ENCODE measurements around the gene STX11. TPM values are rescaled to one million over a fixed set of nuclear protein-coding genes. Genes with fewer than 3 reads are reported as not detected.

The STX11 gene
- polyA plus RNA-seq, 4 donors: 1.0 to 4.4 (median 3.2) TPM; not detected in 1

DNA sequence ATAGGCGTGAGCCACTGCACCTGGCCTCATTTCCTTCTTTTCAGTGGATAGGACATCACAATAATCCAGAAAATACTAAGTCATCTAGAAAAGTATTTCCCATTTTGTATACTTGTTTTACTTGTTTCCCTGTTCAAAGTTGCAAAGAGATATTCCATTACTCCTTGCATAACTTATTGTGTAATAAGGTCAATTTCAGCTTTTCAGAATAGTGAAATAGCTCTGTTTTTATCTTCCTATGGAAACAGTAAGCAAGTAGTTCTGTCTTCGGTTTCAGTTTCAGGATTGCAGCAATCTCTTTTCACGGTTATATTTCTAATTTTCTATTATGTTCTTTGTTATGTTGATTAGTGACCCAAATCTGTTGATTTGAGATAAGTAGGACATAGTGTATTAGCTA, 6.0 kb downstream of the STX11 start:
- H3K4me1 ChIP-seq (ENCODE audit: control insufficient read depth in 3 of 3, insufficient read depth in 2 of 3, low read depth in 1 of 3, low read length in 2 of 3): peaks cover 0 to 4% (median 3%) of the 10 kb centered on the region in 3 donors
- H3K9me3 ChIP-seq (ENCODE audit: control insufficient read depth in 2 of 2, insufficient read depth in 1 of 2, low read depth in 1 of 2, low read length in 1 of 2): no peaks in the 10 kb centered on the region
- peak overlapping the region in 1 of 3 donors; percentile 66 for H3K27ac ChIP-seq (ENCODE audit: low read depth in 1 of 3, low read length in 2 of 3)
- H3K27me3 ChIP-seq (ENCODE audit: control insufficient read depth in 3 of 3, insufficient read depth in 3 of 3, low read length in 3 of 3): peaks cover 0 to 11% (median 0%) of the 10 kb centered on the region in 3 donors
- H3K36me3 ChIP-seq (ENCODE audit: control insufficient read depth in 3 of 3, insufficient read depth in 2 of 3, low read depth in 1 of 3, low read length in 3 of 3): no peaks in the 10 kb centered on the region
- FAIRE-seq: no peak
- WGBS, 3 donors: 35 to 43% (median 40%) methylated on average over 3 of the region's 3 CpGs
- no peak overlapping the region for H3K4me3 ChIP-seq (ENCODE audit: low read depth in 1 of 3, low read length in 3 of 3)
- DNase-seq: peak in 1 of 2 donors; percentile 36

DNA sequence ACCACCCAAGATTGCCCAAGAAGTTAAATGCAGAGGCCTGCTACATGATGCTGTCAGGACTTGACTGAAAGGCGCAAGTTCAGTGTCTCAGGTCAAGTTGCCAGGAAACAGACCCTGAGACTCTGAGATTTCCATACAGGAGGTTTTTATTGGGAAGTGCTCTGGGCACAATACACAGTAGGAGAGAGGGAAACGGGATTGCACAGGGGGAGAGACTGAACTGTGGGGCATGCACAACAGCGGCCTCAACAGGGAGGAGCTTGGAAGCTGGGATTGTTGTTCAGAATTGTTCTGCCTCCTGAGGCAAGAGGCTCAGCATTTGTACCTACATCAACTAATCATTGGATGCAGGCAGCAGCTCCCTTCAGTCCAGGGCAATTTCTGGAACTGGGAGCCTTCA, 6.7 kb downstream of the STX11 start:
- H3K27ac ChIP-seq (ENCODE audit: low read depth in 1 of 3, low read length in 2 of 3): no peak overlapping the region
- 82 to 88% (median 87%) methylated on average over 3 of the region's 3 CpGs for WGBS, 3 donors
- no peak for FAIRE-seq

DNA sequence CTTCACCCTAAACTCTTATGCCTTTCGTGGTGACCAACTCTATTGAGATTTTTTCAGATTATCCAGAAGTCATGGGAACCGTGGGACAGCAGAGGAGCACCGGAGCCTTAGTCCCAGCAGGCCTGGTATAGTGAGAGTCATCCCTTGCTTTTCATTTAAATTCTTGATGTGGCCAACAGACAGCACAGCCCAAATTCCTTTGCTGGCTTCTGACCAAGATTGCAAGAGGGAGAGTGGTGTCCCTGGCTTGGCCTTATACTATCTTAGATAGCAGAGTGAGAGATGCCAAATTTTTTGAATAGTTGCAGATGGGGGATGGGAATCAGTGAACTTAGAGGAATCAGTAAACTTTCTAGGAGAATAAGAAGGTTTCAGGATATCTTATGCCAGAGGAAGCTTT, 7.8 kb downstream of the STX11 start:
- peak overlapping the region in 1 of 3 donors; percentile 27 for H3K27ac ChIP-seq (ENCODE audit: low read depth in 1 of 3, low read length in 2 of 3)
- no peaks in the 10 kb centered on the region for H3K9me3 ChIP-seq (ENCODE audit: control insufficient read depth in 2 of 2, insufficient read depth in 1 of 2, low read depth in 1 of 2, low read length in 1 of 2)
- H3K27me3 ChIP-seq (ENCODE audit: control insufficient read depth in 3 of 3, insufficient read depth in 3 of 3, low read length in 3 of 3): peaks cover 0 to 2% (median 0%) of the 10 kb centered on the region in 3 donors
- peaks cover 0 to 4% (median 3%) of the 10 kb centered on the region in 3 donors for H3K4me1 ChIP-seq (ENCODE audit: control insufficient read depth in 3 of 3, insufficient read depth in 2 of 3, low read depth in 1 of 3, low read length in 2 of 3)
- 59 to 87% (median 83%) methylated on average over 3 of the region's 3 CpGs for WGBS, 3 donors
- no peaks in the 10 kb centered on the region for H3K36me3 ChIP-seq (ENCODE audit: control insufficient read depth in 3 of 3, insufficient read depth in 2 of 3, low read depth in 1 of 3, low read length in 3 of 3)
- H3K4me3 ChIP-seq (ENCODE audit: low read depth in 1 of 3, low read length in 3 of 3): no peak overlapping the region
- DNase-seq: peak in 1 of 2 donors; percentile 10
- no peak for FAIRE-seq

More for the DNA sequence above, 6.7 kb downstream of the STX11 start:
- H3K9me3 ChIP-seq (ENCODE audit: control insufficient read depth in 2 of 2, insufficient read depth in 1 of 2, low read depth in 1 of 2, low read length in 1 of 2): no peaks in the 10 kb centered on the region
- no peaks in the 10 kb centered on the region for H3K36me3 ChIP-seq (ENCODE audit: control insufficient read depth in 3 of 3, insufficient read depth in 2 of 3, low read depth in 1 of 3, low read length in 3 of 3)
- peaks cover 0 to 4% (median 0%) of the 10 kb centered on the region in 3 donors for H3K27me3 ChIP-seq (ENCODE audit: control insufficient read depth in 3 of 3, insufficient read depth in 3 of 3, low read length in 3 of 3)
- DNase-seq: no peak
- H3K4me3 ChIP-seq (ENCODE audit: low read depth in 1 of 3, low read length in 3 of 3): no peak overlapping the region
- peaks cover 0 to 4% (median 3%) of the 10 kb centered on the region in 3 donors for H3K4me1 ChIP-seq (ENCODE audit: control insufficient read depth in 3 of 3, insufficient read depth in 2 of 3, low read depth in 1 of 3, low read length in 2 of 3)

DNA sequence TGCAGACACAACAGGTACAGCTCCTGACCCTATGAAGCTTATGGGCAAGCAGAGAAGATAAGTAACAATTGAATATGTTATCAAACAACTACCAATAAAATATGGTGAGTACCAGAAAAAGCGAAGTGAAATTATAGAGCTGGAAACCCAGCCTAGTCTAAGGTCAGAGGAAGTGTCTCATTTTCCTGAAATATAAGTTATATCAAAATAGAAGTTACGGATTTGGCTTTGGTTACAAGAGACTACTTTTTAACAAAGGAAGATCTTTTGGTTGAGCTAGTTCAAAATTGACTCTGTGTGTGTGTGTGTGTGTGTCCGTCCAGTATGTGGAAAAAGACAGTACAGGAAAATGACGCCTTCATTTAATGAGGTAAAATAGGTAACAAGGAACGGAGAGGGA, 8.9 kb downstream of the STX11 start:
- H3K36me3 ChIP-seq (ENCODE audit: control insufficient read depth in 3 of 3, insufficient read depth in 2 of 3, low read depth in 1 of 3, low read length in 3 of 3): no peaks in the 10 kb centered on the region
- H3K27ac ChIP-seq (ENCODE audit: low read depth in 1 of 3, low read length in 2 of 3): peak overlapping the region in 1 of 3 donors; percentile 42
- H3K27me3 ChIP-seq (ENCODE audit: control insufficient read depth in 3 of 3, insufficient read depth in 3 of 3, low read length in 3 of 3): no peaks in the 10 kb centered on the region
- no peaks in the 10 kb centered on the region for H3K9me3 ChIP-seq (ENCODE audit: control insufficient read depth in 2 of 2, insufficient read depth in 1 of 2, low read depth in 1 of 2, low read length in 1 of 2)
- FAIRE-seq: no peak
- no peak overlapping the region for H3K4me3 ChIP-seq (ENCODE audit: low read depth in 1 of 3, low read length in 3 of 3)
- WGBS, 3 donors: 75 to 88% (median 87%) methylated on average over 5 of the region's 5 CpGs
- DNase-seq: no peak
- H3K4me1 ChIP-seq (ENCODE audit: control insufficient read depth in 3 of 3, insufficient read depth in 2 of 3, low read depth in 1 of 3, low read length in 2 of 3): peaks cover 0 to 4% (median 3%) of the 10 kb centered on the region in 3 donors

DNA sequence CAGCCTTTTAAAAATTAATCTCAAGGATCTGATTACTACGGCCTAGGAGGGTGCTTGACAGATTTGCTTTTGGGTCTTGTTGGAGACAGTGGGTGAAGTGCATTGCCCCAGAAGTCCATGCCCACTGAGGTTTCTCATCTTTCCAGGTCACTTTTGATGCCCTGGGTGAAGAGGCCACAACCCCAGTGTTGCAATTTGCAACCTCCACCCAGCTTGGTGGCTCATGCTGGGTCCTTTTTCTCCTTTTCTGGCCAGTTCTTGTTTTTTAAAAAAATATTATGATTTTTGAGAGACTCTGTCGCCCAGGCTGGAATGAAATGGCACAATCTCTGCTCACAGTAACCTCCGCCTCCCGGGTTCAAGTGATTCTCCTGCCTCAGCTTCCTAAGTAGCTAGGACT, 9.4 kb downstream of the STX11 start:
- no peak for FAIRE-seq
- WGBS, 3 donors: 90 to 95% (median 91%) methylated on average over 4 of the region's 4 CpGs

DNA sequence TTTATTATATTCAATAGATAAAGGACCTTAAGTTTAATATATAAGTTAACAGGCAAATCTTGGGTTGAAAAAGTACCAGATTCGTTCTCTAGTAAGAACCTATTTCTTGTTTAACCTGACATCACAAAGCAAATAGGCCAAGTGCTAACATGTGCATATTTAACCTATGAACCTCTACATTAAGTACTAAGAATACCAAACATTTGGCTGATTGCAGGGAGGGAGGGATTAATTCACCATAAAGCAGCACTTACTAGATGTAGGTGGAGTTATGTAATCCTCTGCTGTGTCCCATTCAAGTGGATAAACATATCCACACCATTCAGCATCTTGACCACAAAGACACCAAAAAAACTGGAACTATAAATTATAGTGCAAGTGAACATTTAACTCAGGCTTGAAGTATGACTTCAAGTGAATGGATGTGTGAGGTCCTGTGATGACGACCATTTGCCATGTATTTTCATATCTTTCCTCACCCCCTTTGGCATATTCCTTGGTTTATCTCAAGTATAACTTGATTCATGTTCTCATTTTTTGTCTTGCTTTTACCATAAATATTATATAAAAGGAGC, 10.2 kb downstream of the STX11 start:
- DNase-seq (no peak), FAIRE-seq (no peak)
- Histone ChIP-seq H3K27ac (ENCODE audit: low read depth in 1 of 3, low read length in 2 of 3) (no peak overlapping the region), H3K9me3 (ENCODE audit: control insufficient read depth in 2 of 2, insufficient read depth in 1 of 2, low read depth in 1 of 2, low read length in 1 of 2) (no peaks in the 10 kb centered on the region), H3K4me3 (ENCODE audit: low read depth in 1 of 3, low read length in 3 of 3) (no peak overlapping the region), H3K4me1 (ENCODE audit: control insufficient read depth in 3 of 3, insufficient read depth in 2 of 3, low read depth in 1 of 3, low read length in 2 of 3) (peaks cover 0 to 3% (median 0%) of the 10 kb centered on the region in 3 donors), H3K27me3 (ENCODE audit: control insufficient read depth in 3 of 3, insufficient read depth in 3 of 3, low read length in 3 of 3) (no peaks in the 10 kb centered on the region), H3K36me3 (ENCODE audit: control insufficient read depth in 3 of 3, insufficient read depth in 2 of 3, low read depth in 1 of 3, low read length in 3 of 3) (no peaks in the 10 kb centered on the region)
- WGBS, 3 donors: 61 to 68% (median 67%) methylated on average over 2 of the region's 2 CpGs

More for the DNA sequence above, 9.4 kb downstream of the STX11 start:
- no peak overlapping the region for H3K4me3 ChIP-seq (ENCODE audit: low read depth in 1 of 3, low read length in 3 of 3)
- no peaks in the 10 kb centered on the region for H3K9me3 ChIP-seq (ENCODE audit: control insufficient read depth in 2 of 2, insufficient read depth in 1 of 2, low read depth in 1 of 2, low read length in 1 of 2)
- no peaks in the 10 kb centered on the region for H3K36me3 ChIP-seq (ENCODE audit: control insufficient read depth in 3 of 3, insufficient read depth in 2 of 3, low read depth in 1 of 3, low read length in 3 of 3)
- H3K27ac ChIP-seq (ENCODE audit: low read depth in 1 of 3, low read length in 2 of 3): no peak overlapping the region
- no peak for DNase-seq
- H3K27me3 ChIP-seq (ENCODE audit: control insufficient read depth in 3 of 3, insufficient read depth in 3 of 3, low read length in 3 of 3): no peaks in the 10 kb centered on the region
- peaks cover 0 to 4% (median 3%) of the 10 kb centered on the region in 3 donors for H3K4me1 ChIP-seq (ENCODE audit: control insufficient read depth in 3 of 3, insufficient read depth in 2 of 3, low read depth in 1 of 3, low read length in 2 of 3)

DNA sequence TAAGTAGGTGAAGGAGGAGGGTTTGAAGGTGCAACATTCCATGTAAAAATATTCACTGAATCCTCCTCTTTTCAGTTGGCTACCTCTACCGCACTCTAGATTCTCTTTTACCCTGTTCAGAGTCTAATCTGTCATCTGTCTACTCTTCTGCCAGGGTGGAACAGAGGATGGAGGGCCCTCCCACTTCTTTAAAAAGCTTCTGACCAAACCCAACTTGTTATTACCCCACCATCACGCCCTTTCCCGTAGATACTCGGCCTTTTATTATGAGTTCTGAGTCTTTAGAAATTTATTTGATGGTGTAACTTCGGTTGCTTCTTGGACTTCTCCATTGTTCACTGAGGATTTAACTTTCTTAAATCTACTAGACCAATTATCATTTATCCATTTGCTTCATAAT, 11.7 kb downstream of the STX11 start:
- Histone ChIP-seq H3K27me3 (ENCODE audit: control insufficient read depth in 3 of 3, insufficient read depth in 3 of 3, low read length in 3 of 3) (no peaks in the 10 kb centered on the region), H3K27ac (ENCODE audit: low read depth in 1 of 3, low read length in 2 of 3) (no peak overlapping the region), H3K9me3 (ENCODE audit: control insufficient read depth in 2 of 2, insufficient read depth in 1 of 2, low read depth in 1 of 2, low read length in 1 of 2) (no peaks in the 10 kb centered on the region), H3K4me1 (ENCODE audit: control insufficient read depth in 3 of 3, insufficient read depth in 2 of 3, low read depth in 1 of 3, low read length in 2 of 3) (peaks cover 0 to 3% (median 0%) of the 10 kb centered on the region in 3 donors), H3K36me3 (ENCODE audit: control insufficient read depth in 3 of 3, insufficient read depth in 2 of 3, low read depth in 1 of 3, low read length in 3 of 3) (no peaks in the 10 kb centered on the region), H3K4me3 (ENCODE audit: low read depth in 1 of 3, low read length in 3 of 3) (no peak overlapping the region)
- no peak for DNase-seq
- 81 to 89% (median 86%) methylated on average over 5 of the region's 5 CpGs for WGBS, 3 donors
- no peak for FAIRE-seq

DNA sequence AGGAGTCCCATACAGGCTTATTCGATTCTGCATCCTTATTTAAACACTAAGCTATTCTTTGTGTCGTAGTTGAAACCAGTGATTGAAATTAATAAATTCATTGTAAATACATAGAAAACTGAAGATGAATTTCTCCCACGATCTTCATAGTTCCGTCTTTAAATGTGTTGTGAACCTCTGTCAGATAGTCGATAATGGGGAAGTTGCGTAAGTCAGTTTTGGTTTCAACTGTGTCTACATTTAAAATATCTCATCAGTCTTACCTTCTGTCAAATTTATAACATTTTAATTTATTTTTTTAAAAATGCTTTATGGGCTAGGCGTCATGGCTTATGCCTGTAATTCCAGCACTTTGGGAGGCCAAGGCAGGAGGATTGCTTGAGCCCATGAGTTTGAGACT, 12.7 kb downstream of the STX11 start:
- no peak for FAIRE-seq

DNA sequence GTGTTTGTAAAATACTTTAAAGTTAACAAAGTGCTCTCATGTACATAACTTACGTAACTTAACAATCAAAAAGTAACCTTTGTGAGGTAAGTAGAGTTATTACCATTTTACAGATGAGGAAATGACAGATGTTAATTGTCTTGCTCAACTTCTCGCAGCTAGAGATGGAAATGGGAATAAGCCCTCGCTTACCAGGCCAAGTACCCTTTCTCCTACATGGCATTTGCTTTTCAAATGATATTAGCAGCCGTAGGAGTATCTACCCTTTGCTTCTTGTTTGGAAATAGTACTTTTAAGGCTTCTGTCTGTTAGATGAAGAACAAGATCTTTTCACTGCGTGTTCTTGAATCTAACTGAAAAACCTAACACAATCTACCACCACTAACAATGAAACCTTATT, 15.5 kb downstream of the STX11 start:
- DNase-seq (no peak), FAIRE-seq (no peak)
- Histone ChIP-seq H3K4me3 (ENCODE audit: low read depth in 1 of 3, low read length in 3 of 3) (no peak overlapping the region), H3K27me3 (ENCODE audit: control insufficient read depth in 3 of 3, insufficient read depth in 3 of 3, low read length in 3 of 3) (no peaks in the 10 kb centered on the region), H3K27ac (ENCODE audit: low read depth in 1 of 3, low read length in 2 of 3) (no peak overlapping the region), H3K36me3 (ENCODE audit: control insufficient read depth in 3 of 3, insufficient read depth in 2 of 3, low read depth in 1 of 3, low read length in 3 of 3) (no peaks in the 10 kb centered on the region), H3K9me3 (ENCODE audit: control insufficient read depth in 2 of 2, insufficient read depth in 1 of 2, low read depth in 1 of 2, low read length in 1 of 2) (no peaks in the 10 kb centered on the region), H3K4me1 (ENCODE audit: control insufficient read depth in 3 of 3, insufficient read depth in 2 of 3, low read depth in 1 of 3, low read length in 2 of 3) (no peaks in the 10 kb centered on the region)
- 80 to 91% (median 88%) methylated on average over 5 of the region's 5 CpGs for WGBS, 3 donors

More for the DNA sequence above, 12.7 kb downstream of the STX11 start:
- H3K4me1 ChIP-seq (ENCODE audit: control insufficient read depth in 3 of 3, insufficient read depth in 2 of 3, low read depth in 1 of 3, low read length in 2 of 3): peaks cover 0 to 3% (median 0%) of the 10 kb centered on the region in 3 donors
- H3K36me3 ChIP-seq (ENCODE audit: control insufficient read depth in 3 of 3, insufficient read depth in 2 of 3, low read depth in 1 of 3, low read length in 3 of 3): no peaks in the 10 kb centered on the region
- no peak overlapping the region for H3K27ac ChIP-seq (ENCODE audit: low read depth in 1 of 3, low read length in 2 of 3)
- 84 to 94% (median 90%) methylated on average over 7 of the region's 7 CpGs for WGBS, 3 donors
- DNase-seq: no peak
- no peak overlapping the region for H3K4me3 ChIP-seq (ENCODE audit: low read depth in 1 of 3, low read length in 3 of 3)
- no peaks in the 10 kb centered on the region for H3K9me3 ChIP-seq (ENCODE audit: control insufficient read depth in 2 of 2, insufficient read depth in 1 of 2, low read depth in 1 of 2, low read length in 1 of 2)
- H3K27me3 ChIP-seq (ENCODE audit: control insufficient read depth in 3 of 3, insufficient read depth in 3 of 3, low read length in 3 of 3): no peaks in the 10 kb centered on the region
